Osteoblast (primary cell): ENCODE data around the gene CMKLR1. TPM values are rescaled to one million over a fixed set of nuclear protein-coding genes. Genes with fewer than 3 reads are reported as not detected.

ENCODE experiments used
- DNase-seq: peaks from one replicate; pipeline ENCODE4 v3.0.0; 2011; ENCODE audit warnings: low spot score, mixed read lengths; ENCODE audit not compliant: insufficient read length; ENCODE audit errors: missing footprints
- H2AFZ ChIP-seq: 2 replicates; pipeline ENCODE4 v1.6.0; 2011; ENCODE audit warnings: mild to moderate bottlenecking, low read length
- H3K27ac ChIP-seq: 2 replicates; pipeline ENCODE4 v1.5.1; 2011; ENCODE audit warnings: mild to moderate bottlenecking, low read depth, low read length, moderate library complexity
- H3K27me3 ChIP-seq: 2 replicates; pipeline ENCODE4 v1.6.0; 2012; ENCODE audit warnings: mild to moderate bottlenecking, control low read depth, inconsistent platforms, low read length, moderate library complexity; ENCODE audit not compliant: insufficient read depth
- H3K36me3 ChIP-seq: 2 replicates; pipeline ENCODE4 v1.5.1; 2011; ENCODE audit warnings: mild to moderate bottlenecking, low read length, control low read depth, moderate library complexity; ENCODE audit not compliant: insufficient read depth
- H3K4me1 ChIP-seq: 2 replicates; pipeline ENCODE4 v1.5.1; 2011; ENCODE audit warnings: mild to moderate bottlenecking, low read length, control low read depth, moderate library complexity; ENCODE audit not compliant: insufficient read depth
- H3K4me2 ChIP-seq: 2 replicates; pipeline ENCODE4 v1.6.0; 2011; ENCODE audit warnings: mild to moderate bottlenecking, low read length; ENCODE audit not compliant: insufficient read depth
- H3K4me3 ChIP-seq: fragments of 200-600 bp; sonication (generic); 3 replicates; pipeline ENCODE4 v1.5.1; 2012; ENCODE audit warnings: mild to moderate bottlenecking, low read length, inconsistent platforms; ENCODE audit not compliant: insufficient read depth
- H3K79me2 ChIP-seq: 2 replicates; pipeline ENCODE4 v1.6.0; 2012; ENCODE audit warnings: mild to moderate bottlenecking, low read length, control low read depth, inconsistent platforms; ENCODE audit not compliant: insufficient read depth
- H3K9me3 ChIP-seq: 2 replicates; pipeline ENCODE4 v1.5.1; 2011; ENCODE audit warnings: low read depth, low read length, control low read depth
- H4K20me1 ChIP-seq: 2 replicates; pipeline ENCODE4 v1.6.0; 2012; ENCODE audit warnings: mild to moderate bottlenecking, low read length, control low read depth; ENCODE audit not compliant: insufficient read depth
- total RNA-seq: library from RNA; depleted of rRNA; stranded (reverse); fragments of >200 nt; gene quantifications from 2 replicates; pipeline ENCODE4 v1.2.3, GENCODE V29; 2012
- TF ChIP-seq, protein P1 (sequence below): IDR thresholded peaks from 2 replicates; pipeline ENCODE4 v1.5.1; 2011; ENCODE audit warnings: mild to moderate bottlenecking, low read depth, low read length, moderate library complexity; ENCODE audit errors: extremely low read depth

The CMKLR1 gene
- total RNA-seq, 1 donor, result 9.8 TPM

DNA sequence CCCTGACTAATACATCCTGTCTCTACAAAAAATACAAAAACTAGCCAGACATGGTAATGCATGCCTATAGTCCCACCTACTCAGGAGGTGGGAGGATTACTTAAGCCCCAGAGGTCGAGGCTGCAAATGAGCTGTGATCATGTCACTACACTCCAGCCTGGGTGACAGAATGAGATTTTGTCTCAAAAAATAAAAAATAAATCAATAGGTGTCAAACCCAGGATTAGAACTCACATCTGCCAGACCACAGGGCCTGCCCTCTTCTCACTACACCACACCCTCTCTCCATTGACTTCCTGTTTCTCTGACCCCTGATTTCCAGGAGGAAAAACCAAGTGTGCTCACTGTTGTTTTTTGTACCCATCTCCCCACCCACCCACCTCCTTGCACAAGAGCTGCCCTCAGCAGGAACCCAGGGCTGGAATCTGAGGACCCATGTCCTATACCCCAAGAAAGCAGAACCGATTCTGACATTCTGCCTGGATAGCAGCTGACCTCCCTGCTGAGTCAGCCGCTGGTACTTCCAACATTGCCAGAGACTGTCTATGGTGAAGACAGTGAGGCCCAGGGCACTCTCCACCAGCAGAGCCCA lies 6.2 kb downstream of the CMKLR1 start:
- TF ChIP-seq, protein P1, sequence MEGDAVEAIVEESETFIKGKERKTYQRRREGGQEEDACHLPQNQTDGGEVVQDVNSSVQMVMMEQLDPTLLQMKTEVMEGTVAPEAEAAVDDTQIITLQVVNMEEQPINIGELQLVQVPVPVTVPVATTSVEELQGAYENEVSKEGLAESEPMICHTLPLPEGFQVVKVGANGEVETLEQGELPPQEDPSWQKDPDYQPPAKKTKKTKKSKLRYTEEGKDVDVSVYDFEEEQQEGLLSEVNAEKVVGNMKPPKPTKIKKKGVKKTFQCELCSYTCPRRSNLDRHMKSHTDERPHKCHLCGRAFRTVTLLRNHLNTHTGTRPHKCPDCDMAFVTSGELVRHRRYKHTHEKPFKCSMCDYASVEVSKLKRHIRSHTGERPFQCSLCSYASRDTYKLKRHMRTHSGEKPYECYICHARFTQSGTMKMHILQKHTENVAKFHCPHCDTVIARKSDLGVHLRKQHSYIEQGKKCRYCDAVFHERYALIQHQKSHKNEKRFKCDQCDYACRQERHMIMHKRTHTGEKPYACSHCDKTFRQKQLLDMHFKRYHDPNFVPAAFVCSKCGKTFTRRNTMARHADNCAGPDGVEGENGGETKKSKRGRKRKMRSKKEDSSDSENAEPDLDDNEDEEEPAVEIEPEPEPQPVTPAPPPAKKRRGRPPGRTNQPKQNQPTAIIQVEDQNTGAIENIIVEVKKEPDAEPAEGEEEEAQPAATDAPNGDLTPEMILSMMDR, result no peak
- H3K4me3 ChIP-seq, result no peak overlapping the region
- DNase-seq, result peak; percentile 75
- no peaks in the 10 kb centered on the region for H4K20me1 ChIP-seq
- H3K79me2 ChIP-seq, result peaks cover 4% of the 10 kb centered on the region
- H3K9me3 ChIP-seq, result peaks cover 1% of the 10 kb centered on the region
- H3K27ac ChIP-seq, result peak overlapping the region; percentile 58
- peaks cover 35% of the 10 kb centered on the region for H3K4me1 ChIP-seq
- H2AFZ ChIP-seq, result no peak overlapping the region
- H3K36me3 ChIP-seq, result peaks cover 12% of the 10 kb centered on the region
- no peak overlapping the region for H3K4me2 ChIP-seq
- no peaks in the 10 kb centered on the region for H3K27me3 ChIP-seq

DNA sequence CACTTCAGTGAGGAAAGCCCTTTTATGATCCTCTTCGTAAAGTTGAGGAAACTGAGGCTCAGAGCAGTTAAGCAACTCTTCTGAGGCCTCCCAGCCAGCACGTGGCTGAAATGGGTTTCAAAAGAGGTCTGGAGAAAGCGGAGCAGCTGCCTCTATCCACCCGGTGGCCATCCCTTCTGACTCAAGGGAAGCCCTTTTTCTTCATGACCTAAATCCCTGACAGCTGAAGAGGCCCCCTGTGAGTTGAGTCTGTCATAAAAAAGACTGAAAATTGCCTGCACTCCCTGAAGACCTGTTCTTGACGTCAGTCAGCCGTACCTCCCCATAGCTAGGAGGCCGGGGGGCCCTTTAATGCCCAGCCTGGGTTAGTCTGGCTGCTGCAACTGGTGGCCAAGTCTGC lies 10.7 kb downstream of the CMKLR1 start:
- Histone ChIP-seq H3K4me2 (no peak overlapping the region), H3K79me2 (no peaks in the 10 kb centered on the region)
- TF ChIP-seq, protein P1, result no peak

GRCh38 chr12:108327621-108328344 lies 11.3 kb downstream of the CMKLR1 start:
- peaks cover 19% of the 10 kb centered on the region for H3K36me3 ChIP-seq
- no peaks in the 10 kb centered on the region for H3K79me2 ChIP-seq
- no peak overlapping the region for H3K4me2 ChIP-seq
- no peak overlapping the region for H2AFZ ChIP-seq
- TF ChIP-seq, protein P1, result no peak
- H3K4me3 ChIP-seq, result no peak overlapping the region
- no peaks in the 10 kb centered on the region for H3K27me3 ChIP-seq
- no peak overlapping the region for H3K27ac ChIP-seq
- H3K9me3 ChIP-seq, result peaks cover 1% of the 10 kb centered on the region
- peaks cover 22% of the 10 kb centered on the region for H3K4me1 ChIP-seq
- DNase-seq, result no peak
- H4K20me1 ChIP-seq, result no peaks in the 10 kb centered on the region

More for the DNA sequence above, 10.7 kb downstream of the CMKLR1 start:
- Histone ChIP-seq H3K36me3 (peaks cover 19% of the 10 kb centered on the region), H3K9me3 (peaks cover 1% of the 10 kb centered on the region), H3K4me3 (no peak overlapping the region), H4K20me1 (no peaks in the 10 kb centered on the region), H3K27ac (no peak overlapping the region), H3K4me1 (peaks cover 28% of the 10 kb centered on the region), H3K27me3 (no peaks in the 10 kb centered on the region), H2AFZ (no peak overlapping the region)
- DNase-seq, result no peak

GRCh38 chr12:108326254-108326750 lies 12.8 kb downstream of the CMKLR1 start:
- Histone ChIP-seq H3K4me1 (peaks cover 21% of the 10 kb centered on the region), H3K36me3 (peaks cover 19% of the 10 kb centered on the region), H4K20me1 (no peaks in the 10 kb centered on the region), H3K27ac (no peak overlapping the region), H3K4me3 (no peak overlapping the region), H3K9me3 (peaks cover 1% of the 10 kb centered on the region), H3K27me3 (no peaks in the 10 kb centered on the region), H3K79me2 (no peaks in the 10 kb centered on the region), H2AFZ (no peak overlapping the region), H3K4me2 (no peak overlapping the region)
- TF ChIP-seq, protein P1, result no peak
- no peak for DNase-seq
